GM11168 (cell line): ENCODE results near the gene SUSD6.

ENCODE experiments used
- in situ Hi-C: fragments of 300-500 bp; cut with MboI; formaldehyde crosslinking; loops from one replicate; pipeline ENCODE4 v1.12.0; 2022; ENCODE audit warnings: low sequenced_read_pairs; ENCODE audit not compliant: unreplicated experiment

The SUSD6 gene

DNA sequence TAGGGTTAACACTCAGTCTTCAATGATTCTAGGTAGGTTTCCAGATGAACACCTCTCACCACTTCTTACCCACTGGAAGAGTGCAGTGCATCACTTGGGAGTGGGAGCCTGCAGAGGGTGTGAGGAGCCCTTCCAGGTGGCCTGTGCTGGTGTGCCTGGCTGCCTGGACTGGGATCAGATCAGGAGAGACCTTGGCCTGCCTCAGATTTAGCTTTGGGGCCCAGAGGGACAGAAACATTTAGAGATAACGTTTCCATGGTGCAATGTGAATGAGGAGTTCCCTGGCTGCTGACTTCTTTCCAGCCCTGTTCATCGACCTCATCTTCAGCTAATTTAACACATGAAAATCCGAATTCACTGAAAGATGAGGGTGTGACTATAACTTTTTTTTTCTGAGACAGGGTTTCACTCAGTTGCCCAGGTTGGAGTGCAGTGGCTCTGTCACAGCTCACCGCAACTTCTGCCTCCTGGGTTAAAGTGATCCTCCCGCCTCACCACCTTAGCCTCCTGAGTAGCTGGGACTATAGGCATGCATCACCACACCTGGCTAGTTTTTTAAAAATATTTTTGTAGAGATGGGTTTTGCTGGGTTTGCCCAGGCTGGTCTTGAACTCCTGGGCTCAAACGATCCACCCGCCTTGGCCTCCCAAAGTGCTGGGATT, 53.6 kb downstream of the SUSD6 start:
- in situ Hi-C loops, result loop anchor here (10.0 kb wide), 2 partner anchors 50 to 1270 kb away; partner anchors contain the start of gene SUSD6

DNA sequence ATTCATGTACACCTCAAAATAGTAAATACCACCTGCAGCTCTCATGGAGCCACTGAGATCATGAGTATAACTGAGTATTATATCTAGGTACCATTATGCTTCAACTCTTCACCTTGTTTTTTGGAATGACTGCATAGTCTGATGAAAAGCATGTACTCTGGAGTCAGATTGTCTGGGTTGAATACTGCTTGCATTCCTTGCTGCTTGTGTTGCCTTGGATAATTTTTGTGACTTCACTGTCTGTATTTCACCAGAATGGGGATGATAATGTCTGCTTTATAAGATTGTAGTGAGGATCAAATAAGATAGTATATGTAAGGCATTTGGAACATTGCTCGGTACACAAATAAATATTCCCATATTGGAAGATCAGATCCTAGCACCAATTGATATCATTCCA, 54.2 kb downstream of the SUSD6 start:
- in situ Hi-C loops, result loop anchor here (10.0 kb wide), 2 partner anchors 51 to 1269 kb away; partner anchors contain the start of gene SUSD6

DNA sequence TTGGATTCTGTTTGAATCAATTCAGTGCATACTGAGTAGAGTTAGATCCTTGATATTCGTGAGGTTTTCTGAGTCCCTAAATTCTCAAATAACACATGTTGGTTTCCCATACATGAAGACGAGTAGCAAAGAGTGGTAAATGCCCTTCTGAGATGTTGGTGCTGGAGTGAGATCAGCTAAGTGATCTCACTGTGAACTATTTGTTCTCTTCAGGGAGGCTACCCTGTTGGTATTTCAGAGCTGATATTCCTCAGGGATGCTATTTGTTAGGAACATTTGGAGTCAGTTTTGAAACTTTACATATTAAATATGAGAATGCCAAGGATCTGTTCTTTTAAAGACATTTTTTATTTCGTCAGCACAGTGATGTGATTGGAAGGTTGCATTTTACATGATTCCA, 54.7 kb downstream of the SUSD6 start:
- in situ Hi-C loops, result loop anchor here (10.0 kb wide), 2 partner anchors 51 to 1269 kb away; partner anchors contain the start of gene SUSD6

DNA sequence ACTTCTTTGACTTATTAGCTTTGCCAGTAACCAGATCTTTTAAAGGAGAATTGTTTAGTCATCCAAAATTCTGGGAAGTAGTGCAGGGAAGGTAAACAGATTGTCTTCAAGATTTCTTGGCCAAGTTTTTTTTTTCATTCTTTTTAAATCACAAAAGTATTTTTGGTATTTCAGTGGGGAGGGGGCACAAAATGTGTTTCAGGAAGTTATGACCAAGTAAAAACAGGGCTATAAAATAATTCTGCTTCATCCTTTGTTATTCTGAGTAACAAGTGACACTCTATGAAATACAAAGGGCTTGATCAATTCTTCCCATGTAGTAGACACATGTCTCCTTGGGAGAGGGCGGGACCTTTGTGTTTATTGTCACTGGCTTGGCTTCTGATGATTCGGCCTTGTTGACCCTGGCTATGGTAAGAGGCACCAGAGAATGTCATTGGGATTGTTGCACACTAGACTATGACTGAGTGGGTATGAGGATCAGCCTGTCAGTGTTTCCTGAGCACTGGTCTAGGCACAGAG, 55.4 kb downstream of the SUSD6 start:
- in situ Hi-C loops, result loop anchor here (10.0 kb wide), 2 partner anchors 52 to 1268 kb away; partner anchors contain the start of gene SUSD6

DNA sequence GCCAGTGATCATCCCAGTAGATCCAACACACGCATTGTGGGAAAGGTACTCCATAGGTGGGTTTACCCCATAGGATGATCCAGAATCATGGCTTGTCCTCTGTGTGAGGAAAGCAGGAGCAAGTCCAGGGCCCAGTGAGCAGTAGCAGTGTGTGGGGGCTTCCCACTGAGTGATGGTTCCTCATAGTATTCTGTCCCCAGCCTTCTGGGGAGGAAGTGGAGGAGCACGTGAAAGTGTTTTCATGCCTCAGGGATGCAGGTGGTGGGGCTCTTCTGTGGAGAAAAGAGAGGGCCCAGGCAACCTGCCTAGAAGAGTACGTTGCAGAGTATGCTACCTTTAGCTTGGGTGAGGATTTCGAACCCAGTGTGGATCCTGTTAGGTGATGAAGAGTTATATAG, 56.5 kb downstream of the SUSD6 start:
- in situ Hi-C loops, result loop anchor here (10.0 kb wide), 2 partner anchors 53 to 1267 kb away; partner anchors contain the start of gene SUSD6

DNA sequence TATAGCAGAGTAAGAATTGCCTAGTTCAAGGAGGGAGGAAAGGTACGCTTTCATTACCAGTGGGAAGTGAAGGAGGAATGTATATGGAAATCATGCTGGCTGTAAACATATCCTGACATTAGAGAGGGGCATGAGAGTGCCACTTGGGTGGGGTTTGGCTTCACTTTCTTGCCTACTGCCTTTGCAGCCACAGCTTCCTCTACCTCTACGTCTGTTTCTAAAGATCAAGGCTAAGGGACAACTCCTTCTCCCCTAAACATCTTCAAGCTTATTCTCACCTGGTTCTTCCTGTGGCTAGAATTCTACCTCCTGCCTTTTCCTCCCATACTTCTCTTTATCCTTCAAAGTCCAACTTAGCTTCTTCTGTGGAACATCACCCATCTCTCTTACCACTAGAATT, 58.0 kb downstream of the SUSD6 start:
- in situ Hi-C loops, result loop anchor here (10.0 kb wide), 2 partner anchors 55 to 1265 kb away; partner anchors contain the start of gene SUSD6

DNA sequence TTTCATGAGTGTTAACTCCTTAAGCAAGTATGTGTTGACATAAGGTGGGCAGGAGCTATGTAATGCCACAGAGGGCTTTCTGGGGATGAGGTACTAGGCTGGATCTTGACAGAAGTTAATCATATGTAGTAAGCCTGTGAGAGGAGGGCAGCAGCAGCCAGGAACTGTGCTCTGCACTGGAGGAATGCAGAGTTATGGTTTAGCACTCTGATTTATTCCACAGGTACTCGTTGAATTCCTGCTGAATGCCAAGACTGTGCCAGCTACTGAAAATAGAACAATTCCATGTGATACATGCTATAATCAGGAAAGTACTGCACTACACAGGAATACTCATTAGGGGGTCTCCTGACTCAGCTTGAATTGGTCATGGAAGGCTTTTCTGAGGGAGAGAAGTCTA, 58.7 kb downstream of the SUSD6 start:
- in situ Hi-C loops, result no loop called here

DNA sequence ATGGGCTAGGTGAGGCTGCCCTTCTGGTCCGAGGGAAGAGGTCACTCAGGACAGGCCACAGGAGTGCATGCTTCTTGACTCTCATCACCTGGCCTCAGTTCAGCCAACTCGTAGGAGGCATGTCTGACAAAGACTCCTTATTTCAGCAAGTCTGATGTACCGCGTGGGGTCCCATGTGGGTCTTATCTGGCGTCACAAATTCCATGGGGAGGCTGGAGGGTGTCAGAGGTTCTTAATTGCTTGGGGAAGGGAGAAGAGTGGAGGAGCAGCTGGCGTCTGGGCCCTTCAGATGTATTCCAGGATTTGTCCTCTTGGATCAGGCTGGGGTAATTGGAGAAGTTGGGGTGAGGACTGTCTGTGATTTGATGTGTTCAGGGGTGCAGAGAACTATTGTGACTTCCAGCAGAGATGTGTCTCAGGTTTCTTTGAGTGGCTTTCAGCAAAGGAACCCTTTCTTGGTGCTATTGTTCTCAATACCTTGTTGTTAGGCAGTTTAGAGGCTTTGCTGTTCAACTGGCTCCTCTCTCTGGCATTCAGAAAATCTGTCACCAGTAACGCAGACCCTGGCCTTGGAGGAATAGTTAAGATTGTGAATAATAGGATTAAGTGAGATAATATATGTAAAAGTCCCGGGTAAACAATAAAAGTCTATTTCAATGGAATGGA, 60.1 kb downstream of the SUSD6 start:
- in situ Hi-C loops, result no loop called here

DNA sequence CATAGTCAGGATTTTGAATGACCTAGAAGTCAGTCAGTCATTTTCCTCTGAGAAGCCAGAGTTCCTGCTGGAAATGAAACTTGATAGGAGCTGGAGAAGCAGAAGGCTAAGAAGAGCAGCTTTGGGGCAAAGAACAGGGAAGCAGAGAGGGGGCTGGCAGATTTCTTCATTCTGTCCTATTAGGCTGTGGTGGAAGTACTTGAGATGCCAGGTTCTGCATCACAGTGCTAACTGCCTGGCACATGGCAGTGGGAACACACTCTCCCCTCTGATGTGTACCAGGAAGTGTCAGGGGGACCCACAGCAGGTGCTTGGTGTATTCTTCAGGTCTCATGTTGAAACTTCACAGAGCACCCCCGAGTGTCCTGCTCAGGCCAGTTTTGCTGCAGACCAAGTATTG, 61.0 kb downstream of the SUSD6 start:
- in situ Hi-C loops, result no loop called here

DNA sequence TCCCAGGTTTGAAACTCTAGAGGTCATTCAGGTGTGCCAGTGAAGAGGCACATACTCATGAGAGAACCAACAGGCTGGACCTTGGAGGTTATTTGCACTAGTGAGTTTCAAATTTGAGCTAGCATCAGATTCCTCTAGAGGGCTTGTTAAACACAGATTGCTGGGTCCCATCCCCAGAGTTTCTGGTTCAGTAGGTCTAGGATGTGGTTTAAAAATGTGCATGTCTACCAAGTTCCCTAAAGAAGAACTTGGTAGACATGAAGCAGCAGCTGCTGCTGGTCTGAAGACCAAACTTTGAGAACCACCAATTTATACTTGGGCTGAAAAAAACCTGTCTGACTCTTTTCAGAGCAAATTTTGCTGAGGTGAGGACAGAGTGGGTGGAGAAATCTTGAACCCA, 61.7 kb downstream of the SUSD6 start:
- in situ Hi-C loops, result no loop called here

DNA sequence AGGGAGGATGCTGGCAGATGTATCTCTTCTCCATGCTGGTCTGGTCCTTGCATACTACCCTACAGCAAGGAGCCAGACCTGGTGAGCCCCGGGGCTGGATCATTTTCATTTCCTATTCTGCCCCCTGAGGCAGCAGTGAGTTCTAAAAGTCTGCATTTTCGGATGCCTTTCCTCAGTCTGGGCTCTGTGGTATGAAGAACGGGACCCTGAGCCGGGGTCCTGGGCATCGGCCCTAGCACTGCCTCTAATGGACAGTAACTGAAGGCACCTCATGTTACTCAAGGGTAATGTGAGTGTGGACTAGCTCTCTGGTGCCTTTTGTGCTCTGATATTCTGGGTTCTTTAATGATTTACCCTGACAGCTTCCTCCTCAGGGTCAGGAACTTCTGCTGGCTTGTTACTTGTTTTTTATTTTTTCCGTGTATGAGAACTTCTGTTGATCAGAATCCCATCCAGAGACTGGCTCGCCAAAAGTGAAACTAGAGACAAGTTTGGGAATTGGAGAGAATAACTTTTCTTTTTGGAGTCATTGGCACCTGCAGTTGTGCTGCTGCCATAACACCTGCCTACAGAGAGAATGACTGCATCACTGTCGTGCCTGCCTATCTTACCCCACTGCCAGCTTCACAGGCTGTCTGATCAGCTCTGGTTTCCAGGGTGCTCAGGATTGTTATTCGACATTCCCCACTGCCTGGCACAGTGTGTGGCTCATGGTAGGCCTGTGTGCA, 62.3 kb downstream of the SUSD6 start:
- in situ Hi-C loops, result no loop called here

DNA sequence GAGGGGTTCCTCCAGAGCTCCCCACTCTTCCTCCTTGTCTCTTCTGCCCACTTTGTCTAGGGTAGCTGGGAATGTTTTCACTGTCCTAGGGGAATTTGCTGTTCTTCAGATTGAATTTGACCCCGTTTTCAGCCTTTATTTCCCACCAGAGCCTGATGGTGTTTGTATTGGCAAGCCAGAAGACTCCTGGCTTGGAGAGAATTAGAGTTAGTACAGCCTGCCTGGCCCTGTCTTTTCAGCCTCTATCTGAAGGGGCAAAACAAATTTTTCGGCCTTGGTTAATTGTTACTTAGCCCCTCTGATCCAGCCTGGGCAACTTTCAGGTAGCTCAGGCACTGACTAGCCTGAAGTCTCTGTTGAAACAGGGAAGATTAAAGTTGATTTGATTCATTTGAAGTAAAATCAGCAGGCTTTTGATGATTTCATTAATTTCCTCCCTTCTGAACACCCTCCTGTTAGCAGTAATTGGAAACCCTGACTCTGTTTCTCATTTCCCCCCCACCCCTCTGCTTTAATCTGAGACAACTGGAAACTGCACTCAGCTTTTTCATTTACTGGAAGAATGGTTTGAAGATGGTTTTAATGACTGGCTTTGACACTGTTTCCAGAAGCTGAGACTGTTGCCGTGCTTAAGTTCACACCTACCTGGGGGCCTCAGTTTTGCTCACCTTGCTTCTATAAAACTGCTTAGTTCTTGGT, 63.3 kb downstream of the SUSD6 start:
- in situ Hi-C loops, result no loop called here

DNA sequence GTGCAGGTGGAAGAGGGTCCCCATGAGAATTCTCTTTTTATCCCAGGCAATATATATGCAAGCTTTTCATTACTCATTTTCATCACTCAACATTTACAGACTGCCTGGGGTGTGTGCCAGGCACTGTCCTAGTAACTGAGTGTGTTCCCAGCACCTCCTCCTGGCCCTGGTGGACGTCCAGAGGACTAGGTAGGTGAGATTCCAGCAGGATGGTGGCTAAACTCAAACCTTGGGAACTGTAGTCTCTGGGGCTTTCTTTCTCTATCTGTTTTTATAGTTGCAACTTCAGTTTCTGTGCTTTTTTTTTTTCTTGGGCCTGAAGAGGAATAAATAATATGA, 63.8 kb downstream of the SUSD6 start:
- in situ Hi-C loops, result no loop called here

DNA sequence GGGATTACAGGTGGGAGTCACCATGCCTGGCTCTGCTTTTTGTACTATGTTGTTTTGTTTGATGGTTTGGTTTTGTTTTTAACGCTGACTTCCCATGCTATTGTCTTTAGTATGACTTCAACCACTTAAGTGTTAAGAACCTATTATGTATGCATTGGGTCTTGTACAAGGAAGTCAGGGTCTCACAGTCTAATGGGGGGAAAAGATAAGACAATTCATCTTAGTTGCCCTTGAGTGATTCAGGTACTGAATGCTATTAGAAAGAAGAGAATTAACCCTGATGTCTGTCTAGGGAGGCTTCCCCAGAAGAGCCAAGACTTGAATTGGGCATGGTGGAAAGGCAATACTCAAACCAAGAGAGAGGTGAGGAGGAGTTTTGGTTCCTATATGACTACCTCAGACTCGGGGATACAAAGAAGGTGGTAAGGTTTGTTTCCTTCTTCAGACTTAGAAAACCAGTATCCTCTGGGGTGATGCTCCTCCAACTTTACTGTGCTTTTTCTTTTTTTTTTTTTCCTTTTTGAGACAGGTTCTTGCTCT, 64.6 kb downstream of the SUSD6 start:
- in situ Hi-C loops, result no loop called here

DNA sequence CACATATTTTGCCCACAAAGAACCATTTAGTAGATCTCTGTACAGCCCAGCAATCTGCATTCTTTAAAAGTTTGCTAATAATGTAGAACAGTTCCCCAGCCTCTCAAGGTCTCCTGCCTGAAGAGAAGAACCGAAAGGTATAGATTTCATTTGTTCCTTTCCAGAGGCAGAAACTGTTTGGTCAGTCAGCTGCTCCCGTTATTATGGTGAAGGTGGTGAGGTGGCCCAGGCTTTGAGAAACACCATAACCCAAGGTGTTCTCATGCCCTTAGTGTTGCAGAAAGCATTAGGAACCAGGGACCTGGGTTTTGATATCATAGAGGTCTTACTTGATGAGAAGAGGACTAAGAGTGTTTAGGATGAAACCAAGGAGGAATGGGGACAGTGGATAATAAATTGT, 65.3 kb downstream of the SUSD6 start:
- in situ Hi-C loops, result no loop called here

DNA sequence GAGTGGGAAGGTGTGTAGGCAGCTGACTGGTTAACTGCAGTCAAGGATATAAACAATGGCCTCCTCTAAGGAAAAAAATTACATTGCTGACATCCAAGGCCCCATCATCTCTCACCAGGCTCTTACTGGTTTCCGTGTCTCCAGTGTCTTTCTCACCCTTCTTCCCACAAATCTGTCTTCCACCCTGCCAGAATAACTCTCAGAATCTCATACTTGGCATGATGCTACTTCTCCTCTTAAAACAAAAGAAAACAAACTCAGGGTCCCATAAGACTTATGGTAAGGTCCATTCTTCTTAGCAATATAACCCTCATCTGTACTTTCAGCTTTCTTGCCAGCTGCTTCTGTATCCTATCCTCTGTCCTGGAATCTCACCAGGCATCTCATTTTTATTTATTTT, 68.9 kb downstream of the SUSD6 start:
- in situ Hi-C loops, result no loop called here

DNA sequence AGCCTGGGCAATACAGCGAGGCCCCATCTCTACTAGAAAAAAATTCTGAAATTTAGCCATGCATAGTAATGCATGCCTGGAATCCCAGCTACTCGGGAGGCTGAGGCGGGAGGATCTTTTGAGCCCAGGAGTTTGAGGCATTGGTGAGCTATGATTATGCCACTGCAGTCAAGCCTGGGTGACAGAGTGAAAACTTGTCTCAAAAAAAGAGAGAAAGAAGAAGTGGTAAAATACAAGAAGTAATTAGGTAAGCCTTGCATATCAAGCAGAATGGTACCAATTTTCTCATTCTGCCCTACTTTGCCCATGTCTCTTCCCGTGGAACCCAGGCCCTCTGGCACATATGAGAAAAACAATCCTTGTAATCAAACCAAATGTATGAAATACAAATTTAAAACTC, 70.7 kb downstream of the SUSD6 start:
- in situ Hi-C loops, result no loop called here

DNA sequence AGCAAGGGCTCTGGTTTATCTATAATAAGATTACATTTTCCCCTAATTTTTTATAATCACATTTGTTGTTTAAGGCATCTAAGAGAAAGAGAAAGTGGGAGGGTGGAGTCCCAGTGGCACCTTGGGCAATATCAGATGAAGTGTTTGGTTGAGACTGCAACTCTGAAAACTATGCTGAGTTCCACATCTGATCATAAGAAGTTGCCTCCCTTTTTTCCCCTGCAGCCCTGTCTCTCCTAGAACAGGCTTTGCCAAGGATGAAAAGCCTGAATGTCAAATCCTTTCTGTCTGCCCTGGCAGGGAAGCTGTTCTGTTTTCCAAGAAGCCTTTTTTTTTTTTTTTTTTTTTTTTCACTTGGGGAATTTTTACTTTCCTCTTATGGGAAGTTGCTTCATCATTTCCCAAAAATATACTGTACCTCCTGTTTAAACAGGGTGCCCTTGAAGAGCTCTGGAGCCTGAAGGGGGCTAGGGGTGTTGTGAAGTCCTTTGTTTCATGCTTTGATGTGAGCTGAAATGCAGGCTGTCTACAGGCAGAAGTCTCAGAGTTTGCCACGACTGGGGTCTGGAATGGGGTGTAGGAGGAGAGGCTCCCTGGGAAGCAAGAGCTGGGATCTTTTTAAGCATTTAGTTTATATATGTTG, 71.3 kb downstream of the SUSD6 start:
- in situ Hi-C loops, result no loop called here

DNA sequence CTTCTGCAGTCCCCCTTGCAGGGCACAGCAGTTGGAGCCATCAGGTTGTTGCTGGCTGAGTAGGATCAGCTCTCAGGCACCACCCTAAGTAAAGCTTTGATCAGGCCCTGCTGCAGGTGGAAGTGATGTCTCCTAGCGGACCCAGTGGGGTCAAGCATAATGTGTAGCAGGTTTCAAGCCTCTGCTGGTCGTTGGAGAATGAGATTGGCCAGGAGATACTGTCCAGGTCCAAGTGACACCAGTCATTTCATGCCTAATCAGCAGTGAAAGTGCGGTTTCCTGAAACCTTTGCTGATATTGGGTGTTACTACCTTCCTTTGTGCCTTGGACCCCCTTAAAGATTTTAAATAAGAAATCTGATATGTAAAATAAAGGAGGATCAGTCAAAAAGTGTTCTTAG, 72.6 kb downstream of the SUSD6 start:
- in situ Hi-C loops, result no loop called here
